Endothelial cell of umbilical vein (primary cell): ENCODE results near the gene CDC42SE2.

Experiments
- MAX ChIP-seq: IDR thresholded peaks from 2 replicates; pipeline ENCODE4 v1.6.1; 2011; ENCODE audit not compliant: insufficient read depth, insufficient read length
- POLR2A ChIP-seq: IDR thresholded peaks from 2 replicates; pipeline ENCODE4 v1.6.1; 2012; ENCODE audit warnings: low read depth, mild to moderate bottlenecking, control low read depth, low read length
- POLR2AphosphoS5 ChIP-seq: IDR thresholded peaks from 2 replicates; pipeline ENCODE4 v1.6.1; 2012; ENCODE audit warnings: low read depth, mild to moderate bottlenecking, control low read depth, low read length, moderate library complexity; ENCODE audit not compliant: insufficient read depth
- TF ChIP-seq, protein P1 (sequence below), 2 donors: IDR thresholded peaks; 1 replicate in 1 of 2; 2 replicates in 1 of 2; pipeline ENCODE4 v1.5.1; 2011; ENCODE audit warnings: low read length in 2 of 2, mild to moderate bottlenecking in 2 of 2, moderate library complexity in 2 of 2, control low read depth in 1 of 2, inconsistent platforms in 1 of 2, low read depth in 1 of 2; ENCODE audit not compliant: insufficient read depth in 1 of 2; ENCODE audit errors: extremely low read depth in 1 of 2

DNA sequence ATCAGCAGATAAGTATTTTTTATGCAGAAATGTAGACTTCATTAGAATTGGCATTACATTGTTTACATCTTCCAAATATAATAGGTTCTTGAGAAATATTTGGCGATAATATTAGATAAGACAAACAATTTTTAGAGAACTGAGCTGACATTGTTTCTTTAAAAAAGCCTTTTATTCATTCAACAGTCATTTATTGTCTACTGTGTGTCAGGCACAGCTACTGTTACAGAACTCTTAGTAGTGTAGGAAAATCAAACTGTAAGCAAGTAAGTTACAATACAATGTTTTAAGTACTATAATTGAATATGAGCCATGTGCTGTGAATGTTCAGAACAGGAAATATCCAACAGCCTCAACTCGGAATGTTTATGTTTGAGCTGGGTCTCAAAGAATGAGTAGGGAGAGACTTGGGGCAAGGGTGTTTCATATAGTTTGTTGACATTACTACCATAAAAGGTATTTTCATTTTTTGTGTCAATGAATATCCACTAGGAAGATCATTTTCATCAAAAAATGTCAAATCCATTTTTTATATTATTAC is 114.0 kb downstream of the CDC42SE2 start:
- TF ChIP-seq, protein P1, sequence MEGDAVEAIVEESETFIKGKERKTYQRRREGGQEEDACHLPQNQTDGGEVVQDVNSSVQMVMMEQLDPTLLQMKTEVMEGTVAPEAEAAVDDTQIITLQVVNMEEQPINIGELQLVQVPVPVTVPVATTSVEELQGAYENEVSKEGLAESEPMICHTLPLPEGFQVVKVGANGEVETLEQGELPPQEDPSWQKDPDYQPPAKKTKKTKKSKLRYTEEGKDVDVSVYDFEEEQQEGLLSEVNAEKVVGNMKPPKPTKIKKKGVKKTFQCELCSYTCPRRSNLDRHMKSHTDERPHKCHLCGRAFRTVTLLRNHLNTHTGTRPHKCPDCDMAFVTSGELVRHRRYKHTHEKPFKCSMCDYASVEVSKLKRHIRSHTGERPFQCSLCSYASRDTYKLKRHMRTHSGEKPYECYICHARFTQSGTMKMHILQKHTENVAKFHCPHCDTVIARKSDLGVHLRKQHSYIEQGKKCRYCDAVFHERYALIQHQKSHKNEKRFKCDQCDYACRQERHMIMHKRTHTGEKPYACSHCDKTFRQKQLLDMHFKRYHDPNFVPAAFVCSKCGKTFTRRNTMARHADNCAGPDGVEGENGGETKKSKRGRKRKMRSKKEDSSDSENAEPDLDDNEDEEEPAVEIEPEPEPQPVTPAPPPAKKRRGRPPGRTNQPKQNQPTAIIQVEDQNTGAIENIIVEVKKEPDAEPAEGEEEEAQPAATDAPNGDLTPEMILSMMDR (IDR thresholded peaks at IDR 0.05; ENCODE audit: extremely low read depth in 1 of 2, insufficient read depth in 1 of 2, low read depth in 1 of 2, low read length in 2 of 2) = no peak
- TF ChIP-seq POLR2A = no peak
- no peak for TF ChIP-seq POLR2AphosphoS5
- no peak for TF ChIP-seq MAX
